ENCODE data around the gene ETNK2.

- TF ChIP-seq, protein P1, sequence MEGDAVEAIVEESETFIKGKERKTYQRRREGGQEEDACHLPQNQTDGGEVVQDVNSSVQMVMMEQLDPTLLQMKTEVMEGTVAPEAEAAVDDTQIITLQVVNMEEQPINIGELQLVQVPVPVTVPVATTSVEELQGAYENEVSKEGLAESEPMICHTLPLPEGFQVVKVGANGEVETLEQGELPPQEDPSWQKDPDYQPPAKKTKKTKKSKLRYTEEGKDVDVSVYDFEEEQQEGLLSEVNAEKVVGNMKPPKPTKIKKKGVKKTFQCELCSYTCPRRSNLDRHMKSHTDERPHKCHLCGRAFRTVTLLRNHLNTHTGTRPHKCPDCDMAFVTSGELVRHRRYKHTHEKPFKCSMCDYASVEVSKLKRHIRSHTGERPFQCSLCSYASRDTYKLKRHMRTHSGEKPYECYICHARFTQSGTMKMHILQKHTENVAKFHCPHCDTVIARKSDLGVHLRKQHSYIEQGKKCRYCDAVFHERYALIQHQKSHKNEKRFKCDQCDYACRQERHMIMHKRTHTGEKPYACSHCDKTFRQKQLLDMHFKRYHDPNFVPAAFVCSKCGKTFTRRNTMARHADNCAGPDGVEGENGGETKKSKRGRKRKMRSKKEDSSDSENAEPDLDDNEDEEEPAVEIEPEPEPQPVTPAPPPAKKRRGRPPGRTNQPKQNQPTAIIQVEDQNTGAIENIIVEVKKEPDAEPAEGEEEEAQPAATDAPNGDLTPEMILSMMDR (IDR thresholded peaks at IDR 0.05) = no peak
- no peak for TF ChIP-seq POLR2A (IDR thresholded peaks at IDR 0.05)
These were observed 48.5 kb downstream of the ETNK2 start for GRCh38 chr1:204103431-204103741.

Measured in uterus (tissue), 2 donors.